GM19238 (cell line): Measurements from ENCODE around the gene XPO1.
A peak's percentile ranks its signal among the peaks of the same experiment; 100 is the strongest.
"Not testable (repeated sequence)": the region's sequence is repeated elsewhere in the genome, so short reads cannot be mapped to it uniquely, and the experiment has no call there.

Experiments
- DNase-seq: peaks from one replicate; pipeline ENCODE4 v3.0.0; 2011; ENCODE audit warnings: low spot score; ENCODE audit not compliant: insufficient read length

The XPO1 gene

GRCh38 chr2:61536572-61537276 lies 1.4 kb downstream of the XPO1 start:
- peak; percentile 51 for DNase-seq

DNA sequence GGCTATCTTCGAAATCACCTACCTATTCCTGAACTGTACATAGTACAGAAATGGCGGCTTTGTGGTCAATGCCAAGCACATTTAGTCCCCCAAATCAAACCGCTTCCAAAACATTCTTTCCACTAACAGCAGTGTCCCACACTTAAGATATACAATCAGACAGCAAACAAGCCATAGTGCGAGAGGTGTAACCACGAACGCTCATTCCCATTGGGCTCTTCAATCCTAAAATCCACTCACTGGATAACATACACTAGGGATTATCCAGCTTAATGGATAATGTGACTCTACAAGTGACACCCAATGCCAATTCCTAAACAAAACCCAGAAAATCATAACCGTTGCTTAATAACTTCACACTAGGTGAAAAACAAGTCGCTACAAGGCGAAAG lies 2.0 kb downstream of the XPO1 start:
- DNase-seq, result no peak

DNA sequence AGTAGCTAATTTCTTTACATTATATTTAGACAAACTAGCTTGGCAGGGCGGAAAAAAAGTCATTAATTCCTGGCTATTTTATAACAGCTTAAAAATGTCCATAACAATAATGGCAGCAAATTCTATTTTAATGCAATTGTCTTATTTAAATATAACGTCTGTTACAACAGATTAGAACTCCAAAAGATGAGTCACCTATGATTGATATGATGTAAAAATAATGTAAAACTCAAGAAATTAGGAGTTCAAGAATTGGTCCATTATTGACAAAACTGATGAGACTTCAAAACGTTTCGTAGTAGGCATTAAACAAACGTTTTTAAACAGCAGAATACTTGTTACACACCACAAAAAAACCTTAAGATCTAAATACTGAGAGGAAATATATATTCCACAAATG lies 2.7 kb downstream of the XPO1 start:
- no peak for DNase-seq

DNA sequence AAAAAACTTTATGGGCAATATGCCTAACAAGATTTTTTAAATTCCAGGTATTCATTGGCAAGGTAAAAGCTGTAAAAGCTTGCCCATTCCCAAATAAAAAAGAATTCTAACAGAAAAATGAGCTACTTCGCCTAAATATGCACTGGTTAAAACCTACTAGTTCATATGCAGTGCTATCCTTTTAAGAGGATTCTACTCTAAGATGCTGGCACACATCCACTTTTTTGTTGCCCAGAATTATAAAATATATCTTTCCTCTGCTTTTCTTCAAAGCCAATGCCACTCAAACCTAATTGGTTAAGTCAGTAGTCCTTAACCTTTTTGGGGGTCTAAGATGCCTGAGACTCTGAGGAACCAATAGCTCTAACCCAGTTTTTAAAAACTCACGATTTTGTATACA lies 3.2 kb downstream of the XPO1 start:
- DNase-seq, result no peak

DNA sequence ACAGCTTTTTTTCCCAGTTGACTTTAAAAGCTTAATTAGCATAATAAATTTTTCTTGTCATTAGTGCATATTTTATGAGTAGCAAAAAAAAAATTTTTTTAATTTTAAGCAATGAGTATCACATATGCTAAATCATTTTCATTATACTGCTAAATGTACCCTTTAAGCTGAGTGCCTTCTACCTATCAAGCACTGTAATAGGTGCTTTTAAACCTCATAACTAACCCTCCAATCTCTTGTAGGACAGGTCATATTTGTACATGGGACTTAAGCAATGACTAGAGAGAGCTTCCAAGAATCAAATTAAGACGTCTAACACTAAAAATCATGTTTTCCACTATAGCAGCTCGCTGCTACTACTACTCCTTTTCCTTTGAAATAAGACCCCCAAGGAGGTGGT lies 7.4 kb downstream of the XPO1 start:
- DNase-seq, result no peak

GRCh38 chr2:61529944-61530735 lies 8.0 kb downstream of the XPO1 start:
- DNase-seq, result no peak

GRCh38 chr2:61520261-61520660 lies 17.9 kb downstream of the XPO1 start:
- DNase-seq, result no peak

DNA sequence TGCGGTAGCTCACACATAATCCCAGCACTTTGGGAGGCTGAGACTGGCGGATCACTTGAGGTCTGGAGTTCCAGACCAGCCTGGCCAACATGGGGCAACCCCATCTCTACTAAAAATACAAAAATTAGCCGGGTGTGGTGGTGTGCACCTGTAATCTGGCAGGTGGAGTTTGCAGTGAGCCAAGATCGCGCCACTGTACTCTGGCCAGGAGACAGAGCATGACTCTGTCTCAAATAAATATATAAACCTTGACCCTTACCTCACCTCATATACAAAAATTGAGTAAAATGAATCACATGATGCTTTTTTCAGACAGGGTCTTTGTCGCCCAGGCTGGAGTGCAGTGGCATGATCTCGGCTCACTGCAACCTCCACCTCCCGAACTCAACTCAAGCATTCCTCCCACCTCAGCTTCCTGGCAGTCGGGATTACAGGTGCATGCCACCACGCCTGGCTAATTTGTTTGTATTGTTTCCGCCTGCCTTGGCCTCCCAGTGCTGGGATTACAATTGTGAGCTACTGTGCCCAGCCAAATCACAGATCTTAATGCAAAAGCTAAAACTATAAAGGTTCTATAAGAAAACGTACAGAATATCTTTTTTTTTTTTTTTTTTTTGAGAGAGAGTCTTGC lies 25.3 kb downstream of the XPO1 start:
- DNase-seq, result no peak

DNA sequence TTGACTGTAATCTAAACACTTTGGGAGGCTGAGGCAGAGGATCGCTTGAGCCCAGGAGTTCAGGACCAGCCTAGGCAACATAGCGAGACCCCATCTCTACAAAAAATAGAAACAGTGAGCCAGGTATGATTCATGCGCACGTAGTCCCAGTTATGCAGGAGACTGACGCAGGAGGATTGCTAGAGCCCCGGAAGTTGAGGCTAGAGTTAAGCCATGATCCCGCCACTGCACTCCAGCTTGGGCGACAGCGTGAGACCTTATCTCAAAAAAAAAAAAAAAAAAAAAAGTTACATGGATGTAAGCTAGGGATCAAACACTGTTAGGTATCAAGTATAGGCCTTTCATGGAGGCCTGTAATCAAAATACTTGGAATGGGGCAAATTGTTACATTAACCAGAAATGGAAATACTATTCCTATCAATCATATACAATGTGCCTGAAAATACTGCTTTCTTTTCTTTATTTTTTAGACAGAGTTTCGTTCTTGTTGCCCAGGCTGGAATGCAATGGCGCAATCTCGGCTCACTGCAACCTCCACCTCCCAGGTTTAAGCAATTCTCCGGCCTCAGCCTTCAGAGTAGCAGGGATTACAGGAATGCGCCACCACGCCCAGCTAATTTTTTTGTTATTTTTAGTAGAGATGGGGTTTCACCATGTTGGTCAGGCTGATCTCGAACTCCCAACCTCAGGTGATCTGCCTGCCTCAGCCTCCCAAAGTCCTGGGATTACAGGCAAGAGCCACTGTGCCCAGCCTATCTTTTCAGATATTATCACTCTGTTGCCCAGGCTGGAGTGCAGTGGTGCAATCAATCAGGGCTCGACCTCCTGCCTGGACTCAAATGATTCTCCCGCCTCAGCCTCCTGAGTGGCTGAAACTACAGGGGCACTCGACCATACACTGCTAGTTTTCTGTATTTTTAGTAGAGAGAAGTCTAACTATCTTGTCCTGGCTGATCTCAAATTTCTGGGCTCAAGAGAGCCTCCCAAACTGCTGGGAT lies 27.2 kb downstream of the XPO1 start:
- no peak for DNase-seq

- DNase-seq, result no peak
Measured at GRCh38 chr2:61504949-61505348, 33.2 kb downstream of the XPO1 start.

DNA sequence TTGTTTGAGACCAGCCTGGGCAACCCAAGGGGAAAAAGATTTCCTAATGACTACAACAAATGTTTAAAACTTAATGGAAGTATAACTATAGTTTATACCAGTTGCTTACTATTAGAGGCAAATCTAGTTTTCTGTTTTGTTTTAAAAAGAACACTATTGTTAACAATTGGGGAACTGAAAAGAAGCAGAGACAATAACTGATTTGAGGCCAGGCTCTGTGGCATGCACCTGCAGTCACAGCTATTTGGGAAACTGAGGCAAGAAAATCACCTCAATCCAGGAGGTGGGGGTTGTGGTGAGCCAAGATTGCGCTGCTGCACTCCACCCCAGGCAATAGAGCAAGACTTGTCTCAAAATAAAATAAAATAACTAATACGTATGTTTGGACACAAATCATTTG lies 39.1 kb downstream of the XPO1 start:
- no peak for DNase-seq

- DNase-seq, result no peak
Measured at GRCh38 chr2:61493523-61493942, 44.6 kb downstream of the XPO1 start.

DNA sequence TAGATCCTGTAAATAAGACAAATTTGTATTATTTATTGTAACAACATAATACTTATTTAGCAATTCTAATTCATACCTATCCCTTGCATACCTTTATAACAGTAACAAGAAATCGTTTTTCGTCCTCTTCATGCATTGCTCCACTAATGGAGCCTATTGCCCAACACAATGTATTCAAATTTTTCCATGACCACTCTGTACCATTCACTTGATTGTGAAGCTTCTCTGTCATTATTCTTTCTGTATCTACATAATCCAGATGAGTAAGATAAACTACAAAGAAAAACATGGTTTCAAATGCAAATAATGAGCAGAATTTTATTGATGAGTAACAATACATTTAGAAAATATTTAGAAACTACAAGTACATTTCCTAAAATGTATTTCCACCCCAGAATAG lies 45.7 kb downstream of the XPO1 start:
- no peak for DNase-seq

DNA sequence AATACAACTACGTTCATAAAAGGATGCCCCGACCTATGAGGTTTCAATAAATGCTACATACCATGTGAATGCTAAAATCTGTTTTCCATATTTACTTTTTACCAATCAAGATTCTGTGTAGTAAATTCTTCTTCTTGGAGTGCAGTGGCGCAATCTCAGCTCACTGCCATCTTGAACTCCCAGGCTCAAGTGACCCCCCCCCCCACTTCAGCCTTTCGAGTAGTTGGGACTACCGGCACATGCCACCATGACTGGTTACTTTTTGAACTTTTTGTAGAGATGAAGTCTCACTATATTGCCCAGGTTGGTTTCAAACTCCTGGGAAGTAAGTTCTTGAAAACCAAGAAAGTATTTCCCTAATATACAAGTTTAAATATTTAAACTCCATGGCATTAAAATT lies 52.9 kb downstream of the XPO1 start:
- no peak for DNase-seq

GRCh38 chr2:61478086-61478485 lies 60.1 kb downstream of the XPO1 start:
- DNase-seq, result no peak

GRCh38 chr2:61476929-61477589 lies 61.1 kb downstream of the XPO1 start:
- not testable (repeated sequence) for DNase-seq

- DNase-seq, result no peak
Measured at GRCh38 chr2:61471905-61472805, 66.0 kb downstream of the XPO1 start.

GRCh38 chr2:61470965-61471904 lies 66.9 kb downstream of the XPO1 start, which contains the start of gene USP34:
Gene USP34 (minus strand): TSS chr2:61471087. CDS start chr2:61470692, 395 bp downstream.
- peak; percentile 73 for DNase-seq
